G401.6 (cell line): Measurements from ENCODE around the gene TMEM53.
"Not testable (repeated sequence)": the region's sequence is repeated elsewhere in the genome, so short reads cannot be mapped to it uniquely, and the experiment has no call there.

Experiments
- FAIRE-seq: peaks from 2 replicates; lab custom pipeline; 2012; peaks lifted over from hg19 to GRCh38; lab: Jason Lieb, UNC

The TMEM53 gene

DNA sequence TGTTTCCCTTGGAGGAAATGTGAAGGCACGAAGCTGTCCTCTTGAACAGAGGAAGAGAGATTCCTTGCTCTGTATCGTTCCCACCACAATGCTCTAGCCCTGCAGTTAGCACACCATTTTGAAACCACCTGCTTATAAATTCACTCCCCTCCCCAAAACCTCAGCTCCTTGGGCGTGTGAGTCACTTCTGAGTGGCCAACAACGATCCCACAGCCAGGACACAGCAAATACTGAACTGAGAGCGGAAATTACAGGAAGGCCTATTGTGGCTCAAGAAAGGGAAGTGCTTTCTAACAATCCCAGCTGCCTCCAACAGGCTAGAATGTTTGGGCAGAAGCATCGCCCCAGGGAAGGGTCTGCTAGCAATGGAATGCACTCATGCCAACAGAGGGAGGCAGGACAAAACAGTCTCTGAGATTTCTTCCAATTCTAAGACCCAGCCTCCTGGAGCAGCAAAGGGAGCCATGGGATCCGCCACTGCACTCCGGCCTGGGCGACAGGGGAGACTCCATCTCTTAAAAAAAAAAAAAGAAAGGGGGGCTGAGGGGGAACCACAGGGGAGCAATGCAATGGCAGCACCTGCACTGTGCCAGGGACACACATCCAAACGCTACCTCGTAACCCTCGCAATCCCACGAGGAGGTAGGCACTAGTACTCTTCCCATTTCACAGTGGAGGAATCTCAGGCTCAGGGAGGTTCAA is 1.9 kb downstream of the TMEM53 start:
- no peak for FAIRE-seq

DNA sequence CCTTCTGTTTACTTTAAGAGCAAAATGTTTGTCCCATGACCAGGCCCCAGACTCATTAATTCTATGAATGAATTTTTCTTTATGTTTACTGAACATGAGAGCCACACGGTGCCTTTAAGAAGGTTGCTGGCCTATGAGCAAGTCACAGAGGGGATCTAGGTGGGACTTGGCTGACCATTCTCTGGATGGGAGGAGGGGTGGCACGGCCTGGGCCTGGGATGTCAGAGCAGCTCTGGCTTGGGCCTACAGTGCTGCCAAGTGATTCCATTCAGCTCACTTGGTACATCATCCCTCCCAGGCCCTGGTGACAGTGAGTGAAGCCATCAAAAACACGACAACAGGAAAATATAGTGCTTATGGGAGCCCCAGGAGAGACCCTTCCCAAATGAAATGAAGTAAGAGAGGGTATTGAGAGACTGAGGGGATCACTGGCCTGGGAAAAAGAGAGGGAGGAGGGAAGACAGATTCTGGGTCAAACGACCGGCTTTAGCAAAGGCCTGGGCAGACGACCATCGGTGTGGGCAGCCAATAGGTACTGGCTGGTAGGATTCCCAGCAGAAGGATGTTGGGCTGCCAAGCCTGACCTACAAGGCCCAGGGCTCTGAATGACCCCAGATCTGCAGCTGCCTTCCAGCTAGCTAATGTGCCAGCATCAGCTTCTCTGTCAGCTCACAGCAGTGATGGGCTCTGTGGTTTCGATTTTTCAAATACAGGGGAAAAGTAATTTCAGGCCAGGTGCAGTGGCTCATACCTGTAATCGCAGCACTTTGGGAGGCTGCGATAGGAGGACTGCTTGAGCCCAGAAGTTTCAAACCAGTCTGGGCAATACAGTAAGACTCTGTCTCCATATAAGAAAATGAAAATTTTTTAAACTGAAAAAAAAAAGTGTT is 3.3 kb downstream of the TMEM53 start:
- no peak for FAIRE-seq

DNA sequence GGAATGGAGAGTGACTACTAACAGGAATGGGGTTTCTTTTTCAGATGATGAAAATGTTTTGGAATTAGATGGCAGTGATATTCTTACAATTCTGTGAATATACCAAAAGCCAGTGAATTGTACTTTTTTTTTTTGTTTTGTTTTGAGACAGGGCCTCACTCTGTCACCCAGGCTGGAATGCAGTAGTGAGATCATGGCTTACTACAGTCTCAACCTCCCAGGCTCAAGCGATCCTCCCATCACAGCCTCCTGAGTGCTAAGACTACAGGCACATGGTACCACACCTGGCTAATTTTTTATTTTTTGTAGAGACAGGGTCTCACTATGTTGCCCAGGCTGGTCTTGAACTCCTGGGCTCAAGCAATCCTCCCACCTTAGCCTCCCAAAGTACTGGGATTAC is 7.6 kb downstream of the TMEM53 start:
- not testable (repeated sequence) for FAIRE-seq

DNA sequence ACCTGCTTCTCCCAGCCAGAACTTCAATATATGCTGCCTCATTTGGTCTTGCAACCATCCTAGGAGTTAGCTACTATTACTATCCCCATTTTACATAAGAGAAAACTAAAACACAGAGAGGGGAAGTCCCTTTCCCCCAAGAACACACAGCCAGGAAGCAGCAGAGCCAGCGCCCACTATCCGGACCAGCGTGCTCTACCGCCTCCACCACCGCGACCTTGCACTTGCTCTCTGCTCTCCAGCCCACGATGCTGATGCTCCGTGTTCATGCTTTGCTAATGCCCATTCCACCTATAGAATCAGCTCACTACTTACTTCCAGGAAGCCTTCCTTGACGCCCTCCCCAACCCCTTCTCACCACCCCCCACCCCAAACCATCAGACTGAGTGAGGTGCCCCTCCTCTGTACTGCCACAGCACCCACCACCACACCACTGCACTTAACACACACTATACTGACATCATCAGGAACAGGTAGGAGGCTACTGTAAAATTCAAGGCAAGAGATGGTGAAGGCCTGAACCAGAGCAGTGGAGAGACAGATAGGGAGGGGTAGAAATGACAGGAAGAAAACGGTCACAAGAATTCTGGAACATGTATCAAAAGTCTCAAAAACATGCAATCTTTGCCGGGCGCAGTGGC is 9.4 kb downstream of the TMEM53 start:
- no peak for FAIRE-seq

DNA sequence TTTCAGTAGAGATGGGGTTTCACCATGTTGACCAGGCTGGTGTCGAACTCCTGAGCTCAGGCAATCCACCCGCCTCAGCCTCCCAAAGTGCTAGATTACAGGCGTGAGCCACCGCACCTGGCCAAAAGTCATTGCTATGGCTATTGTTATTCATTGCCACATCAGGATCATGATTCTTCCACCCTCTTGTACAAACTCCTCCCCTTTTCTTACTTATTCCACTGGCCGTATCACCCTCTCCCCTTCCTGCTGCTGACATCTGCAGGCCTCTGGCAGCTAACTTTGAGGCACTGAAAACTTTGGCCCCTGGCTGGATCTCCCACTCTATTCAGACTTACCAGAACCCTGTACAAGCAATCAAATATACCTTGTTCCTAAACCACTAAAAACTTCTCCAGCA is 10.9 kb downstream of the TMEM53 start:
- FAIRE-seq: no peak

DNA sequence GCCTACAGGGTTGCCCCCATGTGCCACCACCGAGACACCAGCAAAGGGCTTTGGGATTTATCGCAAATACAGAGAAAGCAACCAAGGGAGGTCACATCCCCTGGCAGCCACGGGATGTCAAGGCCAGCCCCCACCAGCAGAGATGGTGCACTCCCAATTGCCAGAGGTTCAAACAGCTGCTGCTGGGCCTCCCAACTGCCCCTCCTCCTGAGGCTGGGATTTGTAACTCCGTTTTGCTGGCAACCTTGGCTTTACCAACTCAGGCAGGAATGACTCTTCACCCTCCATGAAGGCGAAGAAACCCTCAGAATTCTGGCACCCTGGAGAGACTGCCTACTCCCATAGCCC is 11.6 kb downstream of the TMEM53 start:
- no peak for FAIRE-seq

DNA sequence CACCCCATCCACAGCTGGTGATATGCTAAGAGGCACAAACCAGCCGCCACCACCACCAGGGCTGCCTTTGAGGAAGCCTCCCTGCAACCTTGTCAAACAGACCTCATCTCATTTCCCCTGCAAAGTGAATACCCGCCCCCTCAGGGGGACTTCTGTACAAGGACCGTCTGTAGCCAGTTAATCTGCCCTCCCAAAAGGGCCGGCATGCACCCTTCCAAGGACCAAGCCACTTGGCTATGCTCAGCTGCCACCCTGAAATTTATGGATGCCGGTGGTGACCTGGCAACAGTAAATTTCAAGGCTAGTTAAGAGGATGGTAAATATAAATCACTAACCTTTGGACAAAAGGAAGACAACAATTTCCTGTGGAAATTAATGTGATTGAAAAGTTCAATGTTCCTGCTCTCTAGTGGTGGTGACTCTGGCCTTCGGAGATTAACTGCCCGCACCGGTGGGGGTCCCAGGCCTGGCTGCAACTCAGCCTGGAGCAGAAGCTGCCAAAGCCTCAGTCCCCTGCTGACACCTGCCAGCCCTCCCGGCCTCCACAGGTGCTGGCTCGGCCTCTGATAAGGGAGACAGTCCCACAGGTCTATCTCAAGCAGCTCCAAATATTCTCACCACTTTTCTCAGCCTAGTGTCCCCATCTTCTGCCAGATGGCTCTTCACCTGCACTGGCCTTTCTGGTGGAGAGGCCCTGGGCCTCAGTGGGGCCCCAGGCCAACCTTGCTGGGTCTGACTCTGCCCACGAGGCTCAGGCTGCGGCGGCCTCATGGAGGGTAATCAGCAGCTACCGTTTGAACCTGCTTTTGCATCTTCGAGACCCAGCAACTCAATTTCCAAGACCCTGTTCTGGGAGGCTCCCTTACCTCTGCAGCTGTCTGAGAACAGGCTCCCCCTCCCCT is 12.2 kb downstream of the TMEM53 start:
- no peak for FAIRE-seq

DNA sequence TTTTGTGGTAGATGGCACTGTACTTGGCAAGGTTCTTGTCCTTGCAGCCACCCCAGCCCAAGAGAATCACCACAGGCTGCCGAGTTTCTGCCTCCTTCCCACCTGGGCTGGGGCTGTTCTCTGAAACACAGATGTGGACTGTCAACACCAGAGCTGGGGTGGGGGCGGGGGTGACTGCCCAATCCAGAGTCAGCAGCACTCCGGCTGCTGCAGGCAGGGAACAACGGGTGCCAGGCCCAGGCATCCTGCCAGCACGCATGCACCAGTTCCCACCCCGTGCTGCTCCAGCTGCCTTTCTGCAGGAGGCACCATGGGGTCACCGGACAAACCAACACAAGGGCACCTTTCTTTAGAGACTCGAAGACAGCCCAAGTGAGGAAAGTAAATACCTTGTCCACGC is 14.1 kb downstream of the TMEM53 start:
- FAIRE-seq: no peak

DNA sequence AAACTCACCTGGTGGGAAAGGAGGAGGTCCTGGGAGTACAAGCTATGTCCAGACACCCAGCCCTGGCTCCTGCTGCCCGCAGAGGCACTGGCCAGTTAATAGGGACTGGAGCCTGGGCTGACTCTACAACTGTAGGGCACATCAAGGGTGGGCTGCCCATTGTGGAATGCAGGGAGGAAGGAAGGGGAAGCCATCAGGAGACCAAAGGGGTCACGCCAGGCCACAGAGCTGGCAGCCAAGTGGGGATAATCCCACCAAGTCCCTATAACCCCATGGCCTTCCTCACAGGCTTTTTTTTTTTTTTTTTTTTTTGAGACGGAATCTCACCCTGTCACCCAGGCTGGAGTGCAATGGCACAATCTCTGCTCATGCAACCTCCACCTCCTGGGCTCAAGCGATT is 14.7 kb downstream of the TMEM53 start:
- no peak for FAIRE-seq

DNA sequence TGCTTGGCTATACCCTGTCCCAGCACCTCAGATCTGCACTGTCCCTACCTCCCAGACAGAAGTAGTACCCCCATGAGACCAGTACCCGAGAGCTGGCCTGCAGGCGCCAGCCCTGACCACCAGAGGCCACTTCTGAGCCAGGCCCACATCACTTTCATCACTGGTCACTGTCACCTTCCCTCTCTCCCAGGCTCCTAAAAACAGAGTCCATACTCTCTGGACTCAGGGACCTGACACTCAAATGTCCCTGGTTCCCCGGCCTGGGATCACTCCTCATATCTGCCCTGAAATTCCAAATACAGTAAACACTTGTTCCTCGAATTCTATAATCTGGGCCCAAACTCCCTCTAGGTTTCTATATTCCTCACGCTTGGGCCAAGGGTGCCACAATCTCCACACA is 18.7 kb downstream of the TMEM53 start:
- FAIRE-seq: no peak

DNA sequence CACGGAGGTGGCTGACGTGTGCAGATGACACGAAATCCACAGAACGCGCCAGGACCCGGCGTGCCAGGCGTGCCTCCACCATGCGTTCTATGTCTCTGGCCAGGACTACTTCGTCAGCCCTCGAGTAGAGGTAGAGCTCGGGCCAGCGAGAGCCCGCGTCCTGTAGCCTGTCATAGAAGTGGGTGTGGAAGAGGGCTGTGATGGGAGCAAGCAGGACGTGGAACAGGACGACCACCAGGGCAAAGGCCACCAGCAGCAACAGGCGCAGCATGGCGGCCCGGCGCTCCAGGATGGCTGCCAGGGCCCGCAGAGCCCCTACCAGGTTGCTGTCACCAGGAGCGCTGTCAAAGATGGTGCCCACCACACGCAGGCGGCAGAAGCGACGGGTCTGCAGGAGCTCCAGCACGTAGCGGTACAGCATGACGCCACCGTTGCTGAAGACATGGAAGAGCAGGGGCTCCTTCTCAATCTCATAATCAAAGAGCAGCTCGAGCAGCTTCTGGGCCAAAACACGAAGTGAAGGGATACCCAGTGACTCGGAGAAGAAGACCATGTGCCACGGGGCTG is 19.6 kb downstream of the TMEM53 start:
- no peak for FAIRE-seq

DNA sequence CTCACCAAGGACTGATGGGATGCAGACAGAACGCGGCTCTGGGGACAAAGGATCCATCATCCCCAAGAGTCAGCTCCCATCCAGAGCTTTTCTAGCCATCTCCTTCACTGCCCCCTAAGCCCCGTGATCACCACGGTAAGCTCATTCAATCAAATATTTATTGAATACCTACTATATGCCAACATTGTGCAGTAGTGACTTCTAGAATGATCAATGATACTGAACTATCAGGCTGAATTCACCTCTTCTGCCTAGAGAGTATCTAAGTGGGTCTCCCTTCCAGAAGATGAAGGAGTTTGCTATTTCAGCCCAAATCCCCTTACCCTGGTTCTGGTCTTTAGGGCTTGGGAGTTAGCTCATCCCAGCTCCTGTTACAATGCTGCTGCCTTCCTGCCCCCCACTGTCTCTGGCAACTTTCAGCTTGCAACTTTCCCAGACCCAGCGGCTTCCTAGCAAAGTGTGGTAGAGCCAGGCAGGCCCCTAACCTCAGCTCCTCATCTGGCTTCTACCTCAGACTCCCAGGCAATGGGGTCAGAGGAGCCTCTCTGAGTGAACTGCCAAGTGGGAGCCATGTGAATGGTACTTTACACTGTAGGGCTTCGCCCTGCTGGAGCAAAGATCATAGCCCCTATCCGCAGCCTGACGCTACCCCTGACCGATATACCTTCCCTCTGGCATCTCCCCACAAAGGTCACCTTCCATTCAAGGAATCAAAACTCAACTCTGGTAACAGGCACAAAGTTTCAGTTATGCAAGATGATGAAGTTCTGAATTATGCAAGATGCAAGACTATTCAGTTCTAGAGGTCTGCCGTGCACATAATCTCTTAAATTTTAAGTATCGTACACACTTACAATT is 20.9 kb downstream of the TMEM53 start:
- FAIRE-seq: no peak

DNA sequence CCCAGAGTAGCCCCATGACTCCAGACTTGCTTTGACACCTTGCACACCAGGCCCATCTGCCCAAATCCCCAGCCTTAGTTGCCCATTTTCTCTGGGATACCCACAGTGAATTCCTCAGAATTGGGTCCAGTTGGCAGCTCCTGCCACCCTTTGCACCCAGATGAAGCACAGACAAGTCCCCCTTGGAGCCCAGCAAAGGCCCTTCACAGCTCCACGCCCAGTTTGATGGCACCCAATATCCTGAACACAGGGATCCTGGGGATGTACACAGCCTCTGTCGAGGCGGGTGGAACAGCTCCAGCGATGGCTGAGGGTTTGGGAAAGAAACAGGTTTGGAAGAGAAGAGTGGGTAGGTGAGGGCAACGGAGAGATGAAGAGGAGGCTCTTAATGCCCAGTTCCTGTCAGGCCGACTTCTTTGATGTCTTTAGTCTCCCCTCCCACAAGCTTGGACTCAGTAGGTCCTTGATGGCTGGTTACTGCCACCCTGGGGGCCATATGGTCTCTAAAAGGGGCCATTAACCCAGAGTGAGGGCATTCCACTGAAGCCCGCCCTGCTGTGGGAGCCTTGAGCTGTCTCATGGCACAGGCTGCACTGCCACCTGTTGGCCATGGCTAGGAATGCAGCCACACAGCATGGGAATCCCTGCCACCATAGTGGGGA is 21.7 kb downstream of the TMEM53 start:
- peak; percentile 57 for FAIRE-seq

DNA sequence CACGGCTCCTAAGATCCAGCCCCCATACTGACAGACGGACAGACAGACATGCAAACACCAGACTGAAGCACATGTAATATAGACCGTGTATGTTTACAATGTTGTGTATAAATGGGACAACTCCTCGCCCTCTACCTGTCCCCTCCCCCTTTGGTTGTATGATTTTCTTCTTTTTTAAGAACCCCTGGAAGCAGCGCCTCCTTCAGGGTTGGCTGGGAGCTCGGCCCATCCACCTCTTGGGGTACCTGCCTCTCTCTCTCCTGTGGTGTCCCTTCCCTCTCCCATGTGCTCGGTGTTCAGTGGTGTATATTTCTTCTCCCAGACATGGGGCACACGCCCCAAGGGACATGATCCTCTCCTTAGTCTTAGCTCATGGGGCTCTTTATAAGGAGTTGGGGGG is 23.2 kb downstream of the TMEM53 start:
- no peak for FAIRE-seq

DNA sequence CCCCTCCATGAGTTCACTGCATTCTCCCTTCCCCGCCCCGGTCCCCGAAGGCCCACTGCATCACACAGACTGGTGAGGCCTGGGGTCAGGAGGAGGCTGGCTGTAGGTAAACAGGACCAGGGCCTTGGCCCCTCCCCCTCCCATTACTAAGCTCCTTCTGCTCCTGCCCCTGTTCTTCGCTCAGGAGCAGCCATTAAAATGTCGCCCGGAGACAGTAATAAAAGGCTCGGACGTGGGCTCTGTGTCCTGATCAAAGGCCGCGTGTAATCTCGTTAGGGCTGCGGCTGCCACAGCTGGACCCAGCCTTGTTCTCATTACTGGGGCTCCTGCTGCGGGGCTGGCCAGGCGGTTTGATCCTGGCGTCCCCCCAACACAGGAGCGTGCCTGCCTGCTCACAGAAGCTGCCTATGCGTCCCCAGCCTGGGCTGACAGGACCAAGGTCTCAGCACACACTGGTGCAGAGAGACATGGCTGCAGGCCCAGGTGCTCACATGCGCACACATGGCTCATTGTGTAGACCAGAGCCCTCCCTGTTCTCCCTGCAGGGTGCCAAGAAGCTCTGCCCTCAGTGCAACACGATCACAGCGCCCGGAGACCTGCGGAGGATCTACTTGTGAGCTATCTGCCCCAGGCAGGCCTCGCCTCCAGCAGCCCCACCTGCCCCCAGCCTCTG is 24.0 kb downstream of the TMEM53 start:
- no peak for FAIRE-seq

DNA sequence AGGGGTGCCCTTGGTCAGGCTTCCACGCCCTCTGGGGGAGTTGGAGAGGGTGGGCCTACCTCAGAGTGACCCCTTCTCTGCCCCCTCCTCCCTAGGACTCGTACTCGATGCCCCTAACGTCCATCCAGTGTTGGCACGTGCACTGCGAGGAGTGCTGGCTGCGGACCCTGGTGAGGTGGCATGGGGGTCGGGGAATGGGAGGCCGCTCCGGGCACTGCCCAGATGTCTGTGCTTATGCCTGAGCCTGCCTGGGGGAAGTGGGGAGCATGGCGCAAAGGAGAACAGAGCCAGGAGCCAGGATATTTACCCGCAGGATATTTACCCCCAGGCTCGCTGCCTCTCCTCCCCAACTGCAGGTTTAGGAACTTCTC is 24.5 kb downstream of the TMEM53 start:
- FAIRE-seq: no peak

DNA sequence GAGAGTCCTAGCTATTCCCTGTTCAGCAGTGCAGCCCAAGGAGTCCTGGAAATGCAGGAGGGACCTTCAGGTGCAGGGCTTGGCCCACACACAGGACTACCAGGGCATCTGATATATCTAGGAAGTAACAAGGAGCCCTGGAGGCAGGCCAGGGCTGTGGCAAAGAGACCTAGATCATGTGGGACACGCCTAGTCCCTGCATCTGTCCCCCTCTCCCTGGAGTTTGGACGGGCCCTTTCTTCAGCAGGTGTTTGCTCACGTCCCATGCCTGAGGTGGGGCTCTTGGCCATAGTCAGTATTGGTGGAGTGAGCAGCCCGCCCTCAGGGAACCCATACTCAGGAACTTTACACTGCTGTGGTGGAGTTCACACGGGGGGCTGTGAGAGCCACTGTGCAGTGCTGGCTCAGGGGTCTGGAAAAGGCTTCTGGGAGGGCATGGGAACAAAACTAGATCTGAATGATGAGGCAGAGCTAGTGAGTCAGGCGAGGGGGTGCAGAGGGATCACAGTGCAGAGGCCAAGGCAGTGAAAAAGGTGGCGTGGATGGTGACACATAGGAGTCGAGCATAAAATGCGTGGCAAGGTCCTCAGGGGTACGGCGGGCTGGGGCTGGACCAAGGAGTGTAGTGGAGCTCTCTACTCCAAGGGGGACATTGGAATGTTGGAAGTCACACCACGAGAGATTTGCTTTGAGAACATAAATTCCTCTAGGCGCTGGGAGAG is 25.6 kb downstream of the TMEM53 start:
- FAIRE-seq: no peak

DNA sequence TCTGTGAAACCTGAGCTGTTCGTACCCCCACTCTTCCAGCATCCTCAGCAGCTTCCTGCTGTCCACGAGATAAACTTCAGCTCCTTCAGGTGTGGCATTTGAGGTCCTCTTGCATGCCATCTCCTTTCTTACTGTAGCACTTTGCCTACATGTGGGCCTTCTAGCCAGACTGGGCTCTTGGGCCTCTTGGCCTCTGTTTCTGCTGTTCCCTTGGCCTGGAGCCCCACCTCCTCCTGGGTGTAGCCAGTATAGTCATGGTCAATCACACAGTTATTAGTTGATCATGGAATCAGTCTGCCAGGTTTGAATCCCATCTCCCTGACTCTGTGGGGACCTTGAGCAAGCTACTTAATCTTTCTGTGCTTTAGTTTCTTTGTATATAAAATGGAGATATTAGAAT is 26.4 kb downstream of the TMEM53 start:
- no peak for FAIRE-seq
